ENCODE measurements around the gene DSTN.
"Not testable (repeated sequence)": the region's sequence is repeated elsewhere in the genome, so short reads cannot be mapped to it uniquely, and the experiment has no call there.

The DSTN gene

GRCh38 chr20:17653835-17654648, 84.2 kb downstream of the DSTN start:
- DNase-seq = no peak

GRCh38 chr20:17654649-17655285, 84.9 kb downstream of the DSTN start:
- DNase-seq = no peak

GRCh38 chr20:17655286-17655651, 85.4 kb downstream of the DSTN start:
- DNase-seq = no peak

- no peak for DNase-seq
These were observed 86.1 kb downstream of the DSTN start for GRCh38 chr20:17655865-17656479.

GRCh38 chr20:17657079-17657825, 87.4 kb downstream of the DSTN start:
- no peak for DNase-seq

GRCh38 chr20:17657898-17658647, 88.2 kb downstream of the DSTN start:
- no peak for DNase-seq

- DNase-seq = no peak
These were observed 88.7 kb downstream of the DSTN start for GRCh38 chr20:17658648-17658993.

- DNase-seq = not testable (repeated sequence)
These were observed 89.5 kb downstream of the DSTN start for GRCh38 chr20:17659344-17659743.

Data from NCI-H1105 (cell line).